ENCODE results near the gene MYO3A. TPM values are rescaled to one million over a fixed set of nuclear protein-coding genes. Genes with fewer than 3 reads are reported as not detected.

The MYO3A gene
- polyA plus RNA-seq, 3 donors: not detected

- no peaks in the 10 kb centered on the region for H3K36me3 Mint-ChIP-seq
- no peak for DNase-seq
- Histone ChIP-seq H3K4me3 (replicated peaks in 1 of 3; ENCODE audit: low read depth in 2 of 3, low read length in 3 of 3) (no peak overlapping the region), H3K27ac (ENCODE audit: low read depth in 1 of 2, low read length in 2 of 2) (no peak overlapping the region), H3K36me3 (replicated peaks in 1 of 2; ENCODE audit: control insufficient read depth in 1 of 2, insufficient read depth in 2 of 2, low read length in 2 of 2) (no peaks in the 10 kb centered on the region), H3K4me2 (replicated peaks; ENCODE audit: extremely low read depth, low read length, poor library complexity, severe bottlenecking) (no peak overlapping the region), H4K20me1 (ENCODE audit: insufficient read depth, low read length) (no peaks in the 10 kb centered on the region), H3K4me1 (ENCODE audit: control insufficient read depth in 1 of 2, insufficient read depth in 2 of 2, low read length in 2 of 2) (no peaks in the 10 kb centered on the region), H2AFZ (ENCODE audit: insufficient read depth, low read depth, low read length, poor library complexity, severe bottlenecking) (no peak overlapping the region), H3K79me2 (ENCODE audit: insufficient read depth, low read length) (no peaks in the 10 kb centered on the region), H3K27me3 (ENCODE audit: control insufficient read depth in 2 of 2, insufficient read depth in 2 of 2, low read length in 2 of 2) (no peaks in the 10 kb centered on the region), H3K9ac (ENCODE audit: insufficient read depth, low read length, poor library complexity, severe bottlenecking) (no peak overlapping the region), H3K9me3 (replicated peaks in 1 of 2; ENCODE audit: control insufficient read depth in 1 of 2, insufficient read depth in 1 of 2, low read length in 2 of 2) (no peaks in the 10 kb centered on the region)
- H3K4me1 Mint-ChIP-seq: no peaks in the 10 kb centered on the region
- peaks cover 0 to 4% (median 0%) of the 10 kb centered on the region in 3 donors for H3K27me3 Mint-ChIP-seq (ENCODE audit: low read depth in 3 of 3)
- no CpG with 5 or more reads among the region's 1 CpG for WGBS (ENCODE audit: insufficient coverage)
- H3K27ac Mint-ChIP-seq: no peak overlapping the region
- intact Hi-C loops (cut with micrococcal nuclease): no loop called here
- peaks cover 0 to 4% (median 2%) of the 10 kb centered on the region in 7 donors for H3K9me3 Mint-ChIP-seq
- TF ChIP-seq CTCF (IDR thresholded peaks at IDR 0.05): no peak
- H3K4me3 Mint-ChIP-seq: no peak overlapping the region
Measured at GRCh38 chr10:26015092-26015491, 81.1 kb downstream of the MYO3A start.

DNA sequence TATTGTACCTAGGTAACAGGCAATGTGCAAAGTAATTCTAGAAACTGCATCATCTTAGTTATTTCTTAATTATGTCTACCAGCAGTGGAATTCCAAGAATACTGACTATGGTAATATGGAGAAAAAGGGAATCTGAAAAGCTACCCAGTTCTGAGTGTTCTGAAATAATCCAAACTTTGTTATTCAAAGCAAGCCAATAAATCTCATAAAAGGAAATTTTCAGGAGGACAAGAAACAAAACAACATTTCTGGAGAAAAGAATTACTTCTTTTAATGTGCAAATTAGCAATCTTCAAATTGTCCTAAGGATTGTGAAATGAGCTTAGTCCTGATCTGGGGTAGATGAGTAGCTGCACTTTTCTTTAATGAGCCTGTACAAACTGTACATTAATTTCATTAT lies 88.8 kb downstream of the MYO3A start:
- no peaks in the 10 kb centered on the region for H3K79me2 ChIP-seq (ENCODE audit: insufficient read depth, low read length)
- Mint-ChIP-seq H3K4me1 (no peaks in the 10 kb centered on the region), H3K27me3 (ENCODE audit: low read depth in 3 of 3) (peaks cover 0 to 3% (median 0%) of the 10 kb centered on the region in 3 donors), H3K27ac (no peak overlapping the region), H3K4me3 (no peak overlapping the region), H3K9me3 (peaks cover 0 to 3% (median 0%) of the 10 kb centered on the region in 7 donors), H3K36me3 (no peaks in the 10 kb centered on the region)
- TF ChIP-seq CTCF (IDR thresholded peaks at IDR 0.05): no peak
- no peak overlapping the region for H3K9ac ChIP-seq (ENCODE audit: insufficient read depth, low read length, poor library complexity, severe bottlenecking)
- no peaks in the 10 kb centered on the region for H3K4me1 ChIP-seq (ENCODE audit: control insufficient read depth in 1 of 2, insufficient read depth in 2 of 2, low read length in 2 of 2)
- no peak overlapping the region for H3K4me3 ChIP-seq (replicated peaks in 1 of 3; ENCODE audit: low read depth in 2 of 3, low read length in 3 of 3)
- no peak overlapping the region for H2AFZ ChIP-seq (ENCODE audit: insufficient read depth, low read depth, low read length, poor library complexity, severe bottlenecking)
- intact Hi-C loops (cut with micrococcal nuclease): no loop called here
- no peak overlapping the region for H3K4me2 ChIP-seq (replicated peaks; ENCODE audit: extremely low read depth, low read length, poor library complexity, severe bottlenecking)
- H3K36me3 ChIP-seq (replicated peaks in 1 of 2; ENCODE audit: control insufficient read depth in 1 of 2, insufficient read depth in 2 of 2, low read length in 2 of 2): no peaks in the 10 kb centered on the region
- no peak overlapping the region for H3K27ac ChIP-seq (ENCODE audit: low read depth in 1 of 2, low read length in 2 of 2)
- H3K9me3 ChIP-seq (replicated peaks in 1 of 2; ENCODE audit: control insufficient read depth in 1 of 2, insufficient read depth in 1 of 2, low read length in 2 of 2): no peaks in the 10 kb centered on the region
- no peak for DNase-seq
- H3K27me3 ChIP-seq (ENCODE audit: control insufficient read depth in 2 of 2, insufficient read depth in 2 of 2, low read length in 2 of 2): no peaks in the 10 kb centered on the region
- H4K20me1 ChIP-seq (ENCODE audit: insufficient read depth, low read length): no peaks in the 10 kb centered on the region
